ENCODE measurements around the gene NELFE. TPM values are rescaled to one million over a fixed set of nuclear protein-coding genes. Genes with fewer than 3 reads are reported as not detected.

NELFE gene
- total RNA-seq, 1 experiment from 2014 or later: 68.3 TPM

GRCh38 chr6:31918069-31918720 lies 40.6 kb downstream of the NELFE start:
- CTCF ChIA-PET: interaction anchor here (1.1 kb wide), 1 partner anchor 148 kb away, joined by 3 read pairs; no protein-coding TSS in a partner anchor
- Histone ChIP-seq H3K9ac (ENCODE audit: low read length) (no peak overlapping the region), H4K20me1 (ENCODE audit: insufficient read depth) (no peaks in the 10 kb centered on the region), H3K27ac (ENCODE audit: low read depth, low read length) (no peak overlapping the region), H3K9me2 (ENCODE audit: insufficient read depth) (no peaks in the 10 kb centered on the region), H3K27me3 (ENCODE audit: insufficient read depth, low read length) (no peaks in the 10 kb centered on the region), H2AFZ (ENCODE audit: low read depth, low read length, poor library complexity, severe bottlenecking) (no peak overlapping the region), H3K4me1 (ENCODE audit: control insufficient read depth in 1 of 2, insufficient read depth in 2 of 2, low read length in 2 of 2) (peaks cover 0 to 8% of the 10 kb centered on the region in 2 experiments; a peak in 2 of 4 replicates), H3K9me3 (ENCODE audit: control insufficient read depth in 1 of 2, insufficient read depth in 1 of 2, low read depth in 1 of 2, low read length in 2 of 2) (no peaks in the 10 kb centered on the region; a peak in 1 of 4 replicates), H3K4me2 (ENCODE audit: low read length) (no peak overlapping the region), H3K36me3 (ENCODE audit: control insufficient read depth in 1 of 2, insufficient read depth in 2 of 2, low read length in 2 of 2) (no peaks in the 10 kb centered on the region), H3K4me3 (replicated peaks in 1 of 2; ENCODE audit: low read depth in 1 of 2, low read length in 2 of 2) (no peak overlapping the region), H3K79me2 (ENCODE audit: insufficient read depth, low read length) (no peaks in the 10 kb centered on the region)
- no TSS peak for BruUV-seq (replicated peaks)
- ATAC-seq (no peak), DNase-seq (ENCODE audit: low read depth, low spot score) (no peak)
- intact Hi-C loops (cut with micrococcal nuclease): no loop called here
- POLR2A ChIA-PET: interaction anchor here (1.5 kb wide), 1 partner anchor 91 kb away, joined by 4 read pairs; the partner anchor contains the start of gene HSPA1B
- TF ChIP-seq ZNF274 (IDR thresholded peaks at IDR 0.05; ENCODE audit: low read depth, low read length) (no peak), ATF3 (IDR thresholded peaks at IDR 0.05) (no peak), CBX3 (IDR thresholded peaks at IDR 0.05; ENCODE audit: low read depth) (no peak), SP1 (IDR thresholded peaks at IDR 0.05; ENCODE audit: low read depth) (no peak), ZFX (IDR thresholded peaks at IDR 0.05) (no peak), YY1 (IDR thresholded peaks at IDR 0.05; ENCODE audit: extremely low read depth, insufficient replicate concordance, low read depth, low read length) (no peak), SRF (IDR thresholded peaks at IDR 0.05; ENCODE audit: low read depth) (no peak), REST (IDR thresholded peaks at IDR 0.05; ENCODE audit: low read depth) (no peak), CEBPB (IDR thresholded peaks at IDR 0.05; ENCODE audit: low read depth) (no peak), MAX (IDR thresholded peaks at IDR 0.05) (no peak), SIN3A (IDR thresholded peaks at IDR 0.05; ENCODE audit: low read depth) (no peak), FOSL1 (IDR thresholded peaks at IDR 0.05; ENCODE audit: low read depth) (no peak), EGR1 (IDR thresholded peaks at IDR 0.05; ENCODE audit: low read depth) (no peak), JUND (IDR thresholded peaks at IDR 0.05) (no peak), EZH2phosphoT487 (IDR thresholded peaks at IDR 0.05; ENCODE audit: borderline replicate concordance) (no peak), POLR2AphosphoS5 (IDR thresholded peaks at IDR 0.05; ENCODE audit: low read depth, low read length) (no peak), ZBTB33 (IDR thresholded peaks at IDR 0.05; ENCODE audit: extremely low read depth, insufficient replicate concordance, low read length) (no peak), TCF7L2 (IDR thresholded peaks at IDR 0.05; ENCODE audit: borderline replicate concordance, extremely low read depth, insufficient read depth, insufficient read length) (no peak), POLR2A (IDR thresholded peaks at IDR 0.05; ENCODE audit: borderline replicate concordance, extremely low read depth, insufficient read depth, insufficient read length) (no peak)
- RAD21 ChIA-PET (ENCODE audit: low non-redundant PET in 1 of 2, low total read pairs in 2 of 2, uncharacterized antibody in 2 of 2, unreplicated experiment in 2 of 2): interaction anchor here in 1 of 2 experiments (0.6 kb wide), 1 partner anchor 69 kb away, joined by 3 read pairs; no protein-coding TSS in a partner anchor
